D721Med (cell line): Measurements from ENCODE around the gene TMEM219.

ENCODE experiments used
- DNase-seq: peaks from one replicate; pipeline ENCODE4 v3.0.0; 2011; ENCODE audit warnings: low spot score; ENCODE audit not compliant: insufficient read length
- FAIRE-seq: peaks from 2 replicates; lab custom pipeline; 2011; peaks lifted over from hg19 to GRCh38; lab: Jason Lieb, UNC
- TF ChIP-seq, protein P1 (sequence below): IDR thresholded peaks from 2 replicates; pipeline ENCODE4 v1.5.1; 2012; ENCODE audit warnings: mild to moderate bottlenecking, control low read depth; ENCODE audit not compliant: insufficient read depth; ENCODE audit errors: missing control alignments

TMEM219 gene

DNA sequence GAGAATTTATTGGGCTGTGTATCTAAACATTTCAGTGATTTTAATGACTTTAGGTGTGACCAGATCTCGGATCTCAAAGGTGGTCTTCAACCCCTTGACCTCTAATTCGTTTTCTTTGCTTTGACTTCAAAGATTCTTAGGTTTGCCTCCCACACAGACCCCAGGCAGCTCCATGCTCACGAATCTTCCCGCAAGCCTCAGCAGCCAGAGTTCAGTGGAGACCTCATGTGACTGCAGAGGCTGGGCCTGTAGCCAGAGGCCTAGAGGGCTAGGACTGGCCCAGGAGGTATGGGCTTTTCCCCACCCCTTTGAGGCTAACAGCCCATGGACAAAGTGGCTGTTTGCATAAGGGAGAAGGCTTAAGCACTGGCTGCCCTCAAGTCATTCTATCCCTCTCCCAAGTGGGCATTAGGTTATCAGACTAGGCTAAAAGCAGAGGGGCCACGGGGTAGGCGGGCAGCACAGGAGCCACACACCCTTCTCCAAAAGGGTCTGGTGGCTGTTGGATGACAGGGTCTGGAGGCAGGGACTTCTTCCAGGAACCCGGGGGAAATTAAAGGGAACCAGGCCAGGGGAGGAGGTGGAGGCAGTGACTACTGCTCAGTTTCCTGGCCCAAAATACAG, 30.6 kb downstream of the TMEM219 start:
- FAIRE-seq (no peak), DNase-seq (no peak)
- TF ChIP-seq, protein P1, sequence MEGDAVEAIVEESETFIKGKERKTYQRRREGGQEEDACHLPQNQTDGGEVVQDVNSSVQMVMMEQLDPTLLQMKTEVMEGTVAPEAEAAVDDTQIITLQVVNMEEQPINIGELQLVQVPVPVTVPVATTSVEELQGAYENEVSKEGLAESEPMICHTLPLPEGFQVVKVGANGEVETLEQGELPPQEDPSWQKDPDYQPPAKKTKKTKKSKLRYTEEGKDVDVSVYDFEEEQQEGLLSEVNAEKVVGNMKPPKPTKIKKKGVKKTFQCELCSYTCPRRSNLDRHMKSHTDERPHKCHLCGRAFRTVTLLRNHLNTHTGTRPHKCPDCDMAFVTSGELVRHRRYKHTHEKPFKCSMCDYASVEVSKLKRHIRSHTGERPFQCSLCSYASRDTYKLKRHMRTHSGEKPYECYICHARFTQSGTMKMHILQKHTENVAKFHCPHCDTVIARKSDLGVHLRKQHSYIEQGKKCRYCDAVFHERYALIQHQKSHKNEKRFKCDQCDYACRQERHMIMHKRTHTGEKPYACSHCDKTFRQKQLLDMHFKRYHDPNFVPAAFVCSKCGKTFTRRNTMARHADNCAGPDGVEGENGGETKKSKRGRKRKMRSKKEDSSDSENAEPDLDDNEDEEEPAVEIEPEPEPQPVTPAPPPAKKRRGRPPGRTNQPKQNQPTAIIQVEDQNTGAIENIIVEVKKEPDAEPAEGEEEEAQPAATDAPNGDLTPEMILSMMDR: no peak

DNA sequence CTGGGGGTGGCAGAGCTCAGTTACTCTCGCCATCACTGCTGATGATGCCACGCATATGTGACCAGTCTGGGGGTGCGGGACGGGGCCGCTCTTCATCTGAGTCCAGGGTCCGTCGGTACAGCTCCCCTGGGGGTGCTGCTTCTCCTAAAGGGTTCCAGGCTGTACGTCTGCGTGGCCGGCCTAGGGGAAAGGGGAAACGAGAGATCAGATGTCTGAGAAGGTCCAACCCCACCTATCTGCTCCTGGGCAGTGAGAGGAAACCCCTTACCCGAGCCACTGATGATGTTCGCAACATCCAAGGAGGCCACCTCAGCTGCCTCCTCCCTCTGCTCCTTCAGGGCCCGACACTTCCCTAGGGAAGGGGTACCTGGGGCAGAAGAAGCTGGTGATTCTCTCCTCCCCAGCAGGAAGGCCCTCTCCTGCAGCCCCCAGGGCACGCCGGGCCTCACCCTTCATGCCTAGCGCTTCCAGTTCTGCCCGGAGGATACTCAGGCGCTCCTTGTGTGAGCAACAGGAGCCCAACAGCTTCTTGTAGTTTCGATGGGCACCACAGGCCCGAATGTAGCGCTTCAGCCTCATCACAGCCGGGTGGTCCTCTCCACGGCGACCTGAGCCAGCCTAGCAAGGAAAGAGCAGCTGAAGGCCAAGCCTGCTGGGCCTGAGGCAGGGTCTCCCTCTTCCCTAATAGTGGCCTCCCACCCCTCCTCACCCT, 31.5 kb downstream of the TMEM219 start:
- no peak for FAIRE-seq
- TF ChIP-seq, protein P1: no peak
- no peak for DNase-seq

DNA sequence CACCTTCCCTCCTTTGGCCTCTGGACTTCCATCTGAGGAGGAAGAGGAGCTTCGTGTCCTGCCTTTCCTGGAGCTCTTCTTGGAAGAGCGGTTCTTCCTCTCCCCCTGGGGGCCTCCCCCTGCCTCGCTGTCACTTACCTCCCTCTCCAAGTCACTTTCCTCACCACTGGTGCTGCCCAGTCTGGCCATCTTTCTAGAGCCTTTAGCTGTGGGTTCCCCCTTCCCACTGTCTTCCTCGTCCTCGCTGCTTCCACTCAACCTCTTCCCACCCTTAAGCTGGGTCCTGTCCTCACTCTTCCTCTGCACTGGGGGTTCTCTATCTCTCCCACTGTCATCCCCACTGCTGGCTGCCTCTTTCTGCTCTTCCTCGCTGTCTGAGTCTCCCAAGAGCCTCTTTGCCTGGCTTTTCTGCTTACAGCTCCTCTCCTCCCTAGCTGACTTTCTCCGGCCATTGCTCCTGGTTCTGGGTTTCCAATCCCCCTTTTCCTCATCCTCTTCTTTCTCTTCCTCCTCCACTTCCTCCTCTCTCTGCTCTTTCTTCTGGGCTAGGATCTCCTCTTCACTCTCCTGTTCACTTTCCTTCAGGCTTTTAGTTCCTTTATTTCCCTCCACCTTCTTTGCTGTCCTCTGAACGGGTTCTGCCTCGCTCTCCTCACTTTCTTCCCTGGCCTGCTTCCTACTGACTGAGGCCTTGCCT, 32.2 kb downstream of the TMEM219 start:
- TF ChIP-seq, protein P1: no peak
- FAIRE-seq (no peak), DNase-seq (no peak)

DNA sequence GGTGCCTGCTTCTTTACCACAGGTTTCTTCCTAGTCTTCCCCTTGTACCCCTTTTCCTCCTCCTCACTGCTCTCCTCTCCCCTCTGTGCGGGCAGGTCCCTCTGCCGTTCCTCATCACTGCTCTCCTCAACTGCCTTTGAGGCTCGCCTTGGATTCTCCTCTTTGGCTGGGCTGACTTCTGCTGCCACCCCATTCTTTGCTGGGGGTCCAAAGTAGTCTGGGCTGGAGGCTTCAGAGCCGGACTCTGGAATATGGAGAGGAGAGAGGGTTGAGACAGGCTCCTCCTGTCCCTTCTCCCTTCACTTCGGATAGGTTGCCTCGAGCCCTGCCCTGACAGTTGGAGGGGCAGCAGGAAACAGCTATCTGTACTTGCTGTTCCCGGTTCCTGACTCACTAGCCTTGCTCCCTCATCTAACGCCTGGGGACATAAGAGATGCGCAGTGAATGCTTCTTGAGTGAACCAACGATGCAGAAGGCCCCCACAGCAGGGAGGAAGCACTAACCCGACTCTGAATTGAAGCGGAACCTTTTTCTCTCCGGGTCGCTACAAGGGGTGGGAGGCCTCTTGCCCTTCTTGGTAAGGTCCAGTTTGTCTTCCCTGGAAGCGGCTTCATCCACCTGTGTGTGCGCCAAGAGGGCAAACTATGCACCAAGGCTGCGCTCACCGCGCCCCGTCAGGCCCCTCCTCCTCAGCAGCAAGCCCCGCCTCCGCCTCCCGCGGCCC, 32.9 kb downstream of the TMEM219 start:
- FAIRE-seq (no peak), DNase-seq (no peak)
- TF ChIP-seq, protein P1: no peak

DNA sequence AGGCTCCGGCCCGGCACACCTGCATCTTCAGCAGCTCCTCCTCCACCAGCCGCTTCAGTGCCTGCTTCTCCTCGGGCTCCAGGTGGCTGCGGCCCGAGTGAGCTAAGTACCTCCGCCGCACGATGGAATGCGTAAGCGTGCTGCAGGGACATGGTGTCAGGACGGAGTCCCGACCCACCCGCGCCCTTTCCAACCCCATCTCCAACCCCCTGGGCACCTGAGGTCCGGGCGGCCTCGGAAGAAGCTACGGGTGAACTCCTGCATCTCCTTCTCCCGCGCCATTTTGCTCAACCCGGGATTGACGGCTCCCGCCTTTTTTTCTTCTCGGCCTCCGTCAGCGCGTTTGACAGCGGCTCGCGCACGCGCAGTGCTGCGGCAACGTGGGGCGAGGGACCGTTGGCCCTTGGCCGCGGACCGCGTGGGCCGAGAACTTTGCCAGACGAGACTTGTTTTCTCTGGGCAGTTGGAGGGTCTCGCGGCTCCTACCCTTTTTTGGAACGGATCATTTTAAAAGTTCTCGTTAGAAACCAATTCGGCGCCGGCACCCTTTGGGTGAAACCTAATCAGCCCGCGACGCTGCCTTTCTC, 33.5 kb downstream of the TMEM219 start, which contains the start of gene HIRIP3:
HIRIP3 (minus strand) TSS at position 294 of the 587 bp plus-strand sequence; CDS start at position 282, 12 bp downstream.
- FAIRE-seq (no peak), DNase-seq (peak; percentile 96)
- TF ChIP-seq, protein P1: no peak

DNA sequence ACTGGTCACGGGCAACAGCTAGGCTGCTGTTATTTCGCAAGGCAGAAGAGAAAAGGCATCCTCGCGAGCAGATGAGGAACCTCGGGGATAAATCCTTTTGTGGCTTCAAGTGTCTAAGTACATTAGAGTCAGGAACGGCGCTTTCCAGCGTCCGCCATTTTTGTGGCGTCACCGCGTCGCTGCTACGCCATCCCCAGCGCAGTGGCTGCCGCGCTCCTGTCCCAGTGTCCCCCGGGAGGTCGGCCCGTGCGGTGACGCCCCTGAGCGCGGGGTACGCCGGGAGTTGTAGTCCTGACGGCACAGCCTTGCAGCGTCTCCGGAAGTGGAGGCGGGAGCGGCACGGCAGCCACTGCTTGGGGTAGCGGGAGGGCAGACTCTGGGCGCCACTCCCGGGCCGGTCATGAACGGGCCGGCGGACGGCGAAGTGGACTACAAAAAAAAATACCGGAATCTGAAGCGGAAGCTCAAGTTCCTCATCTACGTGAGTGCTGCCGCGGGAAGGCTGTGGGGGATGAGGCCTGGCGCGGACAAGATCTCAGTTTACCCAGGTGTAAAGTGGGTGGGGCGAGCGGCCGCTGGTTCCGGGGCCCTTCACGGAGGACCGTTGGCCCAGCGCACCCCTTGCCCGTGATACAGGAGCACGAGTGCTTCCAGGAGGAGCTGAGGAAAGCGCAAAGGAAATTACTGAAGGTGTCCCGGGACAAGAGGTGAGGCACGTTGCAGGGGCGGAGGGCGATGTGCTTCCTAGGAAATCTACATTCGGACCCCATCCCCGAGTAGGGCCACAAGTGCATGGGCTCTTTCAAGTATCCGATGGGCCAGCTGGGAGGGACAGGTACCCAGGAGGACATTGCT, 34.3 kb downstream of the TMEM219 start, which contains the start of gene INO80E:
INO80E (plus strand) TSS at position 331 of the 855 bp plus-strand sequence; CDS start at position 401, 70 bp downstream.
- TF ChIP-seq, protein P1: no peak
- FAIRE-seq: no peak
- DNase-seq: peak; percentile 97
